WI38 (cell line): Measurements from ENCODE around the gene SMC3.

Experiments used
- H3K4me3 ChIP-seq: 2 replicates; pipeline ENCODE4 v1.5.1; 2011; ENCODE audit warnings: low read depth, mild to moderate bottlenecking, control low read depth, low read length
- CTCF ChIP-seq: IDR thresholded peaks from 2 replicates; pipeline ENCODE4 v1.5.1; 2012; ENCODE audit warnings: low read depth, mild to moderate bottlenecking, control low read depth, low read length

Gene SMC3

GRCh38 chr10:110629680-110630191 is 62.2 kb downstream of the SMC3 start:
- no peak overlapping the region for H3K4me3 ChIP-seq
- TF ChIP-seq CTCF, result no peak

- no peak overlapping the region for H3K4me3 ChIP-seq
- no peak for TF ChIP-seq CTCF
Observed at GRCh38 chr10:110631934-110632333, 64.4 kb downstream of the SMC3 start.

GRCh38 chr10:110632591-110633215 is 65.2 kb downstream of the SMC3 start:
- no peak for TF ChIP-seq CTCF
- no peak overlapping the region for H3K4me3 ChIP-seq

GRCh38 chr10:110634527-110635209 is 67.2 kb downstream of the SMC3 start:
- no peak for TF ChIP-seq CTCF
- H3K4me3 ChIP-seq, result no peak overlapping the region

GRCh38 chr10:110636572-110636931 is 69.1 kb downstream of the SMC3 start:
- TF ChIP-seq CTCF, result no peak
- no peak overlapping the region for H3K4me3 ChIP-seq

- no peak overlapping the region for H3K4me3 ChIP-seq
- no peak for TF ChIP-seq CTCF
Observed at GRCh38 chr10:110636932-110637557, 69.5 kb downstream of the SMC3 start.

GRCh38 chr10:110637558-110638053 is 70.1 kb downstream of the SMC3 start:
- TF ChIP-seq CTCF, result no peak
- no peak overlapping the region for H3K4me3 ChIP-seq
